Neutrophil (primary cell): ENCODE results near the gene KLHL25.

Source experiments
- H3K27ac ChIP-seq: fragments of 200-600 bp; sonication (generic); 2 replicates; pipeline ENCODE4 v1.5.1; 2016; ENCODE audit warnings: mild to moderate bottlenecking, moderate library complexity
- H3K27me3 ChIP-seq: fragments of 200-600 bp; sonication (generic); 2 replicates; pipeline ENCODE4 v1.6.0; 2016; ENCODE audit warnings: mild to moderate bottlenecking
- H3K36me3 ChIP-seq: fragments of 200-600 bp; sonication (generic); 2 replicates; pipeline ENCODE4 v1.5.1; 2017
- H3K4me1 ChIP-seq, 2 experiments: fragments of 200-600 bp in 1 of 2; sonication (generic) in 1 of 2; 1 replicate in 1 of 2; 2 replicates in 1 of 2; pipeline versions ENCODE4 v1.5.1 to v1.6.1; 2013 to 2016; ENCODE audit warnings: low read depth in 1 of 2, low read length in 1 of 2, mild to moderate bottlenecking in 1 of 2, moderate library complexity in 1 of 2; ENCODE audit not compliant: control insufficient read depth in 1 of 2, insufficient read depth in 1 of 2
- H3K4me3 ChIP-seq, 2 experiments: fragments of 200-600 bp in 1 of 2; sonication (generic) in 1 of 2; 1 replicate in 1 of 2; 2 replicates in 1 of 2; pipeline ENCODE4 v1.5.1; 2013 to 2016; ENCODE audit warnings: low read depth in 1 of 2, low read length in 1 of 2, mild to moderate bottlenecking in 1 of 2, moderate library complexity in 1 of 2
- H3K9me3 ChIP-seq: fragments of 200-600 bp; sonication (generic); 2 replicates; pipeline ENCODE4 v1.5.1; 2016
- CTCF ChIP-seq: fragments of 200-600 bp; sonication (generic); IDR thresholded peaks from 2 replicates; pipeline ENCODE4 v1.5.1; 2016; ENCODE audit warnings: antibody characterized with exemption

Gene KLHL25

DNA sequence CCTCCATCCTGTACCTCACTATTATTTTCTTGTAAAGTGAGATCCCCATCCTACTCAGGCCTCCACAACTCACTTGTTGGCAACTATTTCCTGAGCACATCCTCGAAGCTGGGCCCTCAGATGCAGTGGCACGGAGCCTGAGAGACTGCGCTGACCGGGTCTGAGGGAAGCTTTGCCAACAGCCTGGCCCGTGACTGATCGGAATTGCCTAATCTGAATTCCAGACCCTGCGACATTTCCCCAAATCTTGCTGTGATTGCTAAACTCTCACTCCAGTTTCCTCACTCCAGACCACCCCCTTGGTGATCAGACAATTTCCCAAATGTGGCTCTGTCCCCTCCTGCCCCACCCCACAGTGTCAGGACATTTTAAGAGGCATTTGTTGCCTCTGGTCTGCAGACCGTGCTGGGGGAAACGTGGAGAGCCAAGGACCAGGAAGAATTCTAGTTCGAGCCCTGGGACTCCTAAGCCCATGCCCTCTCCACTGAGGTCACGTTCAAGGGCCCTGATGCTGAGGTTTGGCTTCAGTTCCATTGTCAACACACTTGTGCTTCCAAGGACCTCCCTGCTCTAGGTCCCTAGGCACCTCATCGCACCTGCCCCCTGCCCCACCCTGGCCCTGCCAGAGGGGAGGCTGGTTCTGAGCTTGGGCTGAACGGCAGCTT lies 22.8 kb downstream of the KLHL25 start:
- H3K27ac ChIP-seq, result no peak overlapping the region
- no peaks in the 10 kb centered on the region for H3K4me1 ChIP-seq
- peaks cover 4% of the 10 kb centered on the region for H3K27me3 ChIP-seq
- no peaks in the 10 kb centered on the region for H3K36me3 ChIP-seq
- no peak overlapping the region for H3K4me3 ChIP-seq
- no peak for TF ChIP-seq CTCF
- no peaks in the 10 kb centered on the region for H3K9me3 ChIP-seq

DNA sequence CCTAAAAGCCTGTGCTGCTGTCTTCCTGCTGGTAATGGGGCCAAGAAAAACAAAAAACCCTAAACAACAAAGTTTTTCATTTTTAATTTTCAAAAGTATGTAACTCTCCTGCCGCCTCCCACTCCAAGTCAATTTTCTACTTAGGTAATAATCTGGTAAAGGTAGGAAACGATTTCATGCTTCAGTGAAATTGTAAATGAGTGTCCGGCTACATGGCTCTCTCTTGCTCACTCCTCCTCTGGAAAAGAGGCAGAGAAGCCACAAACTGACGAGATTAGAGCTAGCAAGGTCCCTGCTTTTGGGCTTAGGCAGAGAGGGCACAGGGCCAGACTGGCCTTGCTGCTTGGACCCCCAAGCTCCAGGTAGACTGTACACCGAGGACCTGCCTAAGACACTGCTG lies 23.5 kb downstream of the KLHL25 start:
- TF ChIP-seq CTCF, result no peak
- no peak overlapping the region for H3K27ac ChIP-seq
- H3K9me3 ChIP-seq, result no peaks in the 10 kb centered on the region
- H3K4me1 ChIP-seq, result no peaks in the 10 kb centered on the region
- no peak overlapping the region for H3K4me3 ChIP-seq
- H3K36me3 ChIP-seq, result no peaks in the 10 kb centered on the region
- H3K27me3 ChIP-seq, result peaks cover 4% of the 10 kb centered on the region

DNA sequence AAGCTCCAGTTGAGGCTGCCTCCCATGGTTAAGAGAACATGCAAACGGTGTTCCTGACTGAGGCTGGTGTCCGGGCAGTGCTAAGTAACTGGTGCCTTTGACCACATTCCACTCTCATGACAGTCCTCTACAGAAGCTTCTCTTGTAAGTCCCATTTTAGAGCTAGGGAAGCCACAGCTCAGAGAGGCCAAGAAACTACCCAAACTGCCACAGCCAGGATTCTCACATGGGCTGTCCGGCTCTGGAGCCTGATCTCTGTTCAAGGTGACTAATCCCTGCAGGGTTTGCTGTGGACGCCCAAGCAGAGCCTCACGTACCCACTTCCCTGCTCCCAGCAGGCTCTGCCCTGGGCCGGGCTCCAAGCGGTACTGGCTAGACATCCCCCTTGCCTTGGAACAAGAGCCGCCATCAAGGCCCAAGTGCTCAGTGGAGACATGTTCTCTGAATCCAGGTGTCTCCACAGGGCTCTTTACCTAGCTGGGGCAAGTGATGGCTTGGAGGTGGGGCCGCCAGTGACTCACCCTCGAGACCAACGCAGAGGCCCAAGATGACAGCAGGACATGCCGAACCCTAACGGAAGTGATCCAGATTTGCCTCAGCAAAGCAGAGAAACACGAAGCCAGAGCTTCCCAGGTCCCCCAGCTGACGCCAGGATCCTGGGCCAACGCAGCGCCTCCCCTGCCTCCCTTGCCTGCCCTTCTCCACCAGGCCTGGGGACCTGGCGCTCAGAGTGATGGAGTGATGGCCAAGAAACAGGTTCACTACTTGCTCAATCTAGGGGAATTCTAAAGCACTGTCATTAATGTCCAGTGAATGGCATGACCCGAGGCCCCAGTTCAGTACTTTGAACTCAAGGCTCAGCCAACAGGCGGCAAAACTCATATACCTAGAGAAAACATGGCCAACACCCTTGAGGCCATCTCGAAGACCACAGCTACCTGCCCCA lies 24.4 kb downstream of the KLHL25 start:
- H3K9me3 ChIP-seq, result no peaks in the 10 kb centered on the region
- no peak for TF ChIP-seq CTCF
- no peak overlapping the region for H3K27ac ChIP-seq
- no peak overlapping the region for H3K4me3 ChIP-seq
- H3K36me3 ChIP-seq, result no peaks in the 10 kb centered on the region
- H3K27me3 ChIP-seq, result peaks cover 4% of the 10 kb centered on the region
- H3K4me1 ChIP-seq, result no peaks in the 10 kb centered on the region

- Histone ChIP-seq H3K4me3 (no peak overlapping the region), H3K4me1 (no peaks in the 10 kb centered on the region), H3K9me3 (no peaks in the 10 kb centered on the region), H3K27ac (no peak overlapping the region), H3K27me3 (peaks cover 4% of the 10 kb centered on the region), H3K36me3 (no peaks in the 10 kb centered on the region)
- TF ChIP-seq CTCF, result no peak
Observed at GRCh38 chr15:85769182-85769900, 25.4 kb downstream of the KLHL25 start.

GRCh38 chr15:85768595-85769168 lies 26.0 kb downstream of the KLHL25 start:
- no peak overlapping the region for H3K27ac ChIP-seq
- no peaks in the 10 kb centered on the region for H3K9me3 ChIP-seq

More at GRCh38 chr15:85768595-85769168, 26.0 kb downstream of the KLHL25 start:
- Histone ChIP-seq H3K27me3 (peaks cover 4% of the 10 kb centered on the region), H3K36me3 (no peaks in the 10 kb centered on the region), H3K4me1 (no peaks in the 10 kb centered on the region), H3K4me3 (no peak overlapping the region)
- no peak for TF ChIP-seq CTCF
